Measurements from ENCODE around the gene DCPS.
A peak's percentile ranks its signal among the peaks of the same experiment; 100 is the strongest.

The DCPS gene

DNA sequence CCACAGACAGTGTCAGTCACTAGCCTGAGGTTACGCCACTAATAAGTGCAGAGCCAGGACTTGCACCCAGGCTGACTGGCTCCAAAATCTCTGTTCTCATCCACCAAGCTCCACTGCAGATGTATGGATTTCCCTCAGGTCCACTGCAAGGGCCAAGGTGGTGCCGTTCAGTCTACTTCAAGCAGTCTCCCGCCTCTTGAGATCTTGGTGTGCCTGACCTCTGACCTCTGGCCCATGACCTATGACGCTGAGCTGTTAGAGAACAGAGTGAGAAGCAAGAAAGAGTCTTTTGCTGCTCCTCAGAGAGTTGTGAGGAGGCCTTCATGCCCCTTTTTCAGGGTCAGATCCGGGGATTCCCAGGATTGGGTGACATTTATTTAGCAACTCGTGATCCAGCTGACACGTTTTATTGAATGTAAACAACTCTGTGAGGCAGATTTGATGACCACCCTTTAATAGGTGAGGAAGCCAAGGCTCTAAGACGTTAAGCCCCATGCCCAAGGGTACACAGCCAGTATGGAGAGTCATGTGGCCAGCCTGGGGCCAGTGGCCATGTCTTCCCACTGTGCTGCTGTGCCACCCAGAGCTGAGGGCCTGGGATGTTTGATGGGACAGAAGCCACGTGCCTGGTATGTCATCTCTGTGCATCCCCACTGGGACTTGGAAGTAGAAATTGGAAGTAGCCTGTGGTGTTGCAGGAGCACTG, 25.2 kb downstream of the DCPS start:
- no peak for ATAC-seq
- Mint-ChIP-seq H3K4me1 (peaks cover 22% of the 10 kb centered on the region), H3K27ac (no peak overlapping the region), H3K9me3 (no peaks in the 10 kb centered on the region), H3K27me3 (no peaks in the 10 kb centered on the region), H3K4me3 (no peak overlapping the region), H3K36me3 (ENCODE audit: low read depth) (peaks cover 4% of the 10 kb centered on the region)
- DNase-seq = no peak

DNA sequence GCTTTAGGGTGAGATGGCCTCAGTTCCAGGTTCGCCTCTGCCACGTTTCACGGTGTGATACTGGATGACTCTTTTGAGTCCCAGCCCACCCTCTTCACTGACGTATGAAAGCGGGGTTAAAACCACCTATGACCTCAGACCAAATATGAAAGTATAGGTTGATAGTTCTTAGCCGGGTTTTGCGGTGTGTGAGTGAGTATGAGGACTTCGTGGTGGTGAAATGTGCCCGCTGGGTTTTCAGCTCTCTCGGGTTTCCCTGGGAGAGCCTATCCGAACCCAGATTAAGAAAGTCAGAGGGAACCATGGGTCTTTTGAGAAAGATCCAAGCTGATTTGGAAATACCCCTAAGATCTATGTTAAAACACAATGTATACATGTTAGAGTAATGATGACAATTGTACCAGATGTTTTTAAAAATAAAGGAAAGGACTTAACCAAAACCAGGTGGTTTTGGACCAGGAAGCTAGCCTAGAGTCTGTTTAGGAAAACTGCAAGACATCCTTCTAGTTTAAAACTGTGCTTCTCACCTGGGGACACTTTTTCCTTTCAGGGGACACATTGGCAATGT, 25.9 kb downstream of the DCPS start:
- Mint-ChIP-seq H3K27me3 (no peaks in the 10 kb centered on the region), H3K4me3 (no peak overlapping the region), H3K4me1 (peaks cover 22% of the 10 kb centered on the region), H3K36me3 (ENCODE audit: low read depth) (peaks cover 4% of the 10 kb centered on the region), H3K9me3 (no peaks in the 10 kb centered on the region), H3K27ac (peak overlapping the region; percentile 43)
- ATAC-seq (peak; percentile 45), DNase-seq (no peak)

DNA sequence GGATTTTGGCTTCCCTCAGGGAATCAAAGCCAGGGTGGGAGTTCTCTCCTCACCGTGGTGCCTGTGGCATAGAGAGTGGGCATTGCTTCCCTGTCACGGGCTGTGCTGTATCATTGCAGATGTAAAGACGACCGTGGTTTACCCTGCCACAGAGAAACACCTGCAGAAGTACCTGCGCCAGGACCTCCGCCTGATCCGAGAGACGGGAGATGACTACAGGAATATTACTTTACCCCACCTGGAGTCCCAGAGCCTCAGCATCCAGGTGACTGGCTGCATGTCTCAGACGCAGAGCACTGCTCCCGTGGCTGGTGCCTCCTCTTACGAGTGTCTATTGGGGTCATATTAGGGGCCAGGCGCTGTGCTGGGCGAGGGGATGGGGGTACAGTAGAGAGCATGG, 27.4 kb downstream of the DCPS start:
- no peak overlapping the region for H3K27ac Mint-ChIP-seq
- H3K36me3 Mint-ChIP-seq (ENCODE audit: low read depth) = peaks cover 7% of the 10 kb centered on the region
- peaks cover 25% of the 10 kb centered on the region for H3K4me1 Mint-ChIP-seq
- ATAC-seq (no peak), DNase-seq (no peak)
- H3K9me3 Mint-ChIP-seq = no peaks in the 10 kb centered on the region
- no peak overlapping the region for H3K4me3 Mint-ChIP-seq
- H3K27me3 Mint-ChIP-seq = no peaks in the 10 kb centered on the region

DNA sequence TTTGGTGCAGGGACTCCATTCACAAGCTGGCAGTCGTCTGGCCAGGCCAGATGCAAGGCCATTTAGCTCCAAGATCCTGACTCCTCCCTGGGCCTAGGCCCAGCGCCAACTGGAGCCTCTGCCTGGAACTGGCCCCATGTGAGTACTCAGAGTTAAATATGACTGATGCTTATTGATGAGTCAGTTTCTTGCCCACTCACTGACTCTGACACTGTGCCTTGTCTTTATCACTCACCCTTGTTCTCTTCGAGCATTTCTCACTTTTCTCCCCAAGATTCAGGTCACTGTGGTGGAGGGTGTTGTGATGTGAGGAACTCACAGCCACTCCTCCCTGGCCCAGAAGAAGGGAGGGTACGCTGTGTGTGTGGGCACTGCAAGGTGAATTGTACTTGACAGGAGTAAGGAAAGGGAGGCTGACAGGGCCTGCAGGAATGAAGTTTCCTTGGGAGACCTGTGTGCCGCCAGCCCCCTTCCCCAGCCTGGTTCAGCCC, 28.4 kb downstream of the DCPS start:
- H3K27ac Mint-ChIP-seq = no peak overlapping the region
- H3K36me3 Mint-ChIP-seq (ENCODE audit: low read depth) = peaks cover 8% of the 10 kb centered on the region
- no peaks in the 10 kb centered on the region for H3K27me3 Mint-ChIP-seq
- DNase-seq (no peak), ATAC-seq (peak; percentile 85)
- peaks cover 25% of the 10 kb centered on the region for H3K4me1 Mint-ChIP-seq
- no peaks in the 10 kb centered on the region for H3K9me3 Mint-ChIP-seq
- no peak overlapping the region for H3K4me3 Mint-ChIP-seq

DNA sequence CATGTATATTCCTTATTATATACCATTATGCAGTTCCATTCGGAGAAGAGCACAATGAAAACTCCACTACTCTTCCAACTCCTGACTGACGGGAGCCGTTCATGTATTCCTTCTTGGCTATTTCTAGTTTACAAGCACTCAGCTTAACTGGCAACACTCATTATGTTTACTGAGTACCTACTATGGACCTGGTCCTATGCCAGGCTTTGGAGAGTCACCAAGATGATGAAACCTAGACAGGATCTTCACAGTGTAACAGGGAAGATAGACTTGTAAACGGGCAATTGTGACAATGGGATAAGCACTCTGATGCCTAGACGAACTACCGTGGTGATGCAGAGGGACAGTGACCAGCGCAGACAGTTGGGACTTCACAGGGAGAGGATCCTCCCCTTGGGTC, 29.3 kb downstream of the DCPS start:
- no peaks in the 10 kb centered on the region for H3K27me3 Mint-ChIP-seq
- no peak for ATAC-seq
- H3K4me1 Mint-ChIP-seq = peaks cover 25% of the 10 kb centered on the region
- H3K9me3 Mint-ChIP-seq = no peaks in the 10 kb centered on the region
- H3K36me3 Mint-ChIP-seq (ENCODE audit: low read depth) = peaks cover 8% of the 10 kb centered on the region
- H3K27ac Mint-ChIP-seq = no peak overlapping the region
- DNase-seq = no peak
- no peak overlapping the region for H3K4me3 Mint-ChIP-seq

DNA sequence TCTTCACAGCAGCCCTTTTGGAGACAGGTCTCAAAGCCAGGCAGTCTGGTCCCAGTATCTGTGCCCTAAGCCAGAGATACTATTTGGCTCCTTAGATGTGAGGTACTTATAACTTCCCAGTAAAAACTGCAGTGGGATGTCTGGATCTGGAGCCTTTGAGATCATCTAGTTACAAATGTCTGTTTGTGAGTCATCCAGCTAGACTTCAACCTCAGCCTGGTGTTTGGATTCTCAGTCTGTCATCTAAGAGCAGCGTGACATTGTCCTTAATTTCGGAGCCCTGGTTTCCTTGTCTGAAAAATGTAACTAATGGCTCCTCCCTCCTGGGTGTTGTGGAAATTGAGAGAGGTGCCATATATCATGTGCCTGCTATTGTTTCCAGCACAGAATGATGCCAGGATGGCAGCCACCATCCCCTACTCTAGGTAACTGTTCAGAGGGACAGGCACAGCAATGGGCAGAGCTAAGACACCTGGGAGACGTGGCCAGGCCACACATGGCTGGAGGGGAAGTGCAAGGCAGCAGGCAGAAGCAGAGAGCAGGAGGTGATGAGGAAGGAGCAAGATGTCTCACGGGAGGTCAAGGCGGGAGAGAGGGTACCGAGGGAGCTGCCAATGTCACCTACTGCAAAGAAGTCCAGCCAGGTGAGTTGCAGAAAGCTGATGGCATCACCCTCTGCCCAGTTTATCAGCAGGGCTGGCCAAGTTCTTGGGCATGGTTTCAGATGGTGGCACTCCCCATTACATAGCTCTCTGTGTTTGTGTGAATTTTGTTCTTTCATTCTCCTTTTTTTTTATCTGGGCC, 31.0 kb downstream of the DCPS start:
- H3K9me3 Mint-ChIP-seq = no peaks in the 10 kb centered on the region
- ATAC-seq (no peak), DNase-seq (no peak)
- peaks cover 13% of the 10 kb centered on the region for H3K36me3 Mint-ChIP-seq (ENCODE audit: low read depth)
- H3K4me1 Mint-ChIP-seq = peaks cover 15% of the 10 kb centered on the region
- no peak overlapping the region for H3K27ac Mint-ChIP-seq
- H3K4me3 Mint-ChIP-seq = no peak overlapping the region
- no peaks in the 10 kb centered on the region for H3K27me3 Mint-ChIP-seq

DNA sequence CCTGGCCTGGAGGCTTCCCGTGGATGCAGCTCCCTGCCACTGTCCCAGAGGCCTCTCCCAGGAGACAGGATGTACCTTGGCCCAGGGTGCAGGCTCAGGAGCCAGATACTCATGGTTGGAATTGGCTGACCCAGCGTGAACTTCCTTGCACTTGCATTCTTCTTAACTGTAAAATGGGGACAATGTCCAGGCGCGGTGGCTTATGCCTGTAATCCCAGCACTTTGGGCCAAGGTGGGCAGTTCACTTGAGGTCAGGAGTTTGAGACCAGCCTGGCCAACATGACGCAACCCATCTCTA, 31.6 kb downstream of the DCPS start:
- Mint-ChIP-seq H3K27ac (no peak overlapping the region), H3K4me1 (peaks cover 14% of the 10 kb centered on the region), H3K36me3 (ENCODE audit: low read depth) (peaks cover 13% of the 10 kb centered on the region), H3K9me3 (no peaks in the 10 kb centered on the region), H3K27me3 (no peaks in the 10 kb centered on the region), H3K4me3 (no peak overlapping the region)
- ATAC-seq (no peak), DNase-seq (no peak)

DNA sequence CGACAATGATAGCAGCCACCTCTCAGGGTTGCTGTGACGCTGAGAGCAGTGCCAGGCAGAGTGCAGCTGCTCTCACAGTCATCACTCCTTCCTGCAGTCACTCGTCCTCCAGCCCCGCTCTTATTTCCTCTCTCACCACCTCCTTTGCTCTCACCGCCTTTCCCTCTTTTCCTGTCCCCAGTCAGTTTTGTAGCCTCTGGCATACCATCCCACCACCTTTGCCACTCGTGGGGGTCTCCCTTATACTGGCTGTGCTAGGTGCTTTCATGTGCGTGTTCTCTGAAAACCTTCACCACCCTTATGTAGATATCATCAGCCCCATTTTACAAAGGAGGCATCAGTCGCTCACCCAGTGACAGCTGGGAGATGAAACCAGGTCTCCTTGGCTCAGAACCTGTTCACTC, 32.3 kb downstream of the DCPS start:
- H3K36me3 Mint-ChIP-seq (ENCODE audit: low read depth) = peaks cover 13% of the 10 kb centered on the region
- no peaks in the 10 kb centered on the region for H3K27me3 Mint-ChIP-seq
- no peaks in the 10 kb centered on the region for H3K9me3 Mint-ChIP-seq
- H3K27ac Mint-ChIP-seq = no peak overlapping the region
- H3K4me3 Mint-ChIP-seq = no peak overlapping the region
- no peak for ATAC-seq
- H3K4me1 Mint-ChIP-seq = peaks cover 14% of the 10 kb centered on the region
- DNase-seq = no peak

DNA sequence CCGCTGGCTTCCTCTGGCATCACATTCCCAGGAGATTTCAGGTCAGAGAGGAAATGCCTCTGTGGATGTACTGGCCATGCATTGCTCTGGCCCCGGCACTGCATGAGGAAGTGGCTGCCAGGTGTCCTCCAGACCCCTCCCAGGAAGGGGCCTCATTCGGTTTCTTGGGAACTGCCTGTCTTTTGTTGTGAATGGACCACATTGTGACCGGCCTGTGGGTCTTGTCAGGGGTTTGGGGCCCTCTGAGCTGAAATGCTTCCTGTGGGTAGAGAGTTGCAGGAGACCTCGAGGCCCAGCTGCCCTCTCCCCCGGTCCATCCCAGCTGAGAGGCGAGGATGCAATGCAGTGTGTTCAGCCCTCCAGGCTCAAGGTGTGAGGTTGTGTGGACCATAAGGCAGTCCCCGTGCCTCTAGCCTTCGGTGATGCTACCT, 32.8 kb downstream of the DCPS start:
- DNase-seq (no peak), ATAC-seq (no peak)
- Mint-ChIP-seq H3K9me3 (no peaks in the 10 kb centered on the region), H3K36me3 (ENCODE audit: low read depth) (peaks cover 13% of the 10 kb centered on the region), H3K27ac (no peak overlapping the region), H3K4me1 (peaks cover 16% of the 10 kb centered on the region), H3K4me3 (no peak overlapping the region), H3K27me3 (no peaks in the 10 kb centered on the region)

DNA sequence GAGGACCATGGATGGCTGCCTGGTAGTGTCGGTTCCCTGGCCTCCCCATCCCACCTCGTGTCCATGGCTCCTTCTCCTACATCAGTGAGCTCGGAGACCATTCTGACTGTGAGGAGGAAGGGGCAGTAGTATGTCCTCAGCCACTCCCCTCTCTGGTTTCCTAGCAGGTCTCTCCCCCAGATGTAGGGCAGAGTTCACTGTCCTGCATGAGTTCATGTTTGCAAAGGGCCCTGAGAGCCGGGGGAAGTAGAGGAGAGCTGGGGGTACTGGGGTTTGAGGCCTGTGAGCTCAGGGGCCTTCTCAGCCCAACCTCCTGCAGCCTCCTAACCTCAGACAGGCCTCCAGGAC, 33.2 kb downstream of the DCPS start:
- ATAC-seq (no peak), DNase-seq (no peak)
- H3K4me1 Mint-ChIP-seq = peaks cover 19% of the 10 kb centered on the region
- no peak overlapping the region for H3K27ac Mint-ChIP-seq
- no peak overlapping the region for H3K4me3 Mint-ChIP-seq
- H3K9me3 Mint-ChIP-seq = no peaks in the 10 kb centered on the region
- no peaks in the 10 kb centered on the region for H3K27me3 Mint-ChIP-seq
- peaks cover 14% of the 10 kb centered on the region for H3K36me3 Mint-ChIP-seq (ENCODE audit: low read depth)

DNA sequence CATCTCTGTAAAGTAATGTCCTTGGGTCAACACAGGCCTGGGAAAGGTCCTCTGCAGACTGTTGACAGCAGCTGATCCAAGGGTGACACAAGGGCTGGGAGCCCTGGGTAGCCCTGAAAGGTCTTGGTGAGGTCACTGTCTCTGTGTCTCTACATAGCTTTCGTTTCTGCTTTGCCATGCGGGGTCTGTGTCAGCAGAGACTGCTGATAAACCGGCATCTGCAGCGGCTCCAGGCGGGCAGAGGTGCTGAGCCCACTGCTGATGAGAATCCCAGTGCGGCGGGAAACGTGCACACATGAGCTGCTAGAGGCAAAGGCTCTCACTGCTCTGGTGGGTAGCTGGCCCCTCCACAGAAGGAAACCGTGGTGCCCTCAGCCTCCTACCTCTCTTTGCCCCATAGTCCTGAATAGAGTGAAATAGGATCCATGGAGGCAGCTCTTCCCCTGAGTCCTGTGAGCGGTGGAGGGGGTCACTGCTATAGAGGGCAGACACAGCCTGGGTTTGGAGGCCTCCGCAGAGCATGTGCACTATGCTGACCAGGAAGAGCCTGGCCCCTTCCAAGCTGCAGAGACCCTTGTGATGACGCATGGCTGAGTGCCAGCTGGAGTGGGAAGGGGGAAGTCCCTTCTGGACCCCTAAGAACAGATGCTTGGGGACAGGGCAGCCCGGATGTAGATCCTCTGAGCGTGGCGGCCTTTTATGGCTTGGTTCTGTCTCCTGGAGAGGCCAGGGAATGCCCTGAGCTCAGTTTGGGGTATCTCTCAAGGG, 33.8 kb downstream of the DCPS start:
- ATAC-seq (no peak), DNase-seq (no peak)
- Mint-ChIP-seq H3K4me3 (no peak overlapping the region), H3K4me1 (peaks cover 19% of the 10 kb centered on the region), H3K36me3 (ENCODE audit: low read depth) (peaks cover 13% of the 10 kb centered on the region), H3K9me3 (no peaks in the 10 kb centered on the region), H3K27me3 (no peaks in the 10 kb centered on the region), H3K27ac (no peak overlapping the region)

DNA sequence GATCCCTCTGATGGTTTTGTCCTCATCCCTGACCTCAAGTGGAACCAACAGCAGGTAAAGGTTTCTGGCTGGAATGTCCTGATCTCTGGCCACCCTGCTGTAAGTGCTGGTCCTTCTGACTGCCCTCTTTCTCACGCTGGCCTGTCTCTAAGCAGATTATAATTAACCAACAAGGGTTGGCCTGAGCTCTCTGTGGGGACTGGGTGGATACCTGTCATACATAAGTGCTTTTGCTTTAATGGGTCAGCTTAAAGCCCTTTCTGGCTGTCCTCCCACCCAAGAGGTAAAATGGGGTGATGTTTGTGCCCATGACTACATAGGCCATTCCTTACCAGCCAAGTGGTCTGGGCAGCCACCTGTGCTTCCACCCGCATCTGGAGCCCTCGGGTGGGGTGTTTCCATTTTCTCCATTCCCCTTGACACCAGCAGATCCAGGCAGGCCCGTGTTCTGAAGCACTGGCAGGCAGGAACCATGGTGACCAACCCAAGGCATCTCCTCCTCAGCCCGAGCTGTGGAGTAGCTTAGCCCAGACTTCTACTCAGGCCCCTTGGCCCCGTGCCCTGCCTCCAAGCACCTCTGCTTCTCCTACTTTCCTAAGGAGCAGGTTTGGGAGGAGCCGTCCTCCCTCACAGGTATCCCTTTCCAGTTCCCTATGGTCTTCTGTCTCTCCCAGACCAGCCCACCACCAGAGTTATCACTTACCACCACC, 34.6 kb downstream of the DCPS start:
- no peak overlapping the region for H3K27ac Mint-ChIP-seq
- H3K27me3 Mint-ChIP-seq = no peaks in the 10 kb centered on the region
- H3K9me3 Mint-ChIP-seq = no peaks in the 10 kb centered on the region
- peaks cover 18% of the 10 kb centered on the region for H3K4me1 Mint-ChIP-seq
- ATAC-seq (no peak), DNase-seq (no peak)
- H3K4me3 Mint-ChIP-seq = no peak overlapping the region
- peaks cover 14% of the 10 kb centered on the region for H3K36me3 Mint-ChIP-seq (ENCODE audit: low read depth)

DNA sequence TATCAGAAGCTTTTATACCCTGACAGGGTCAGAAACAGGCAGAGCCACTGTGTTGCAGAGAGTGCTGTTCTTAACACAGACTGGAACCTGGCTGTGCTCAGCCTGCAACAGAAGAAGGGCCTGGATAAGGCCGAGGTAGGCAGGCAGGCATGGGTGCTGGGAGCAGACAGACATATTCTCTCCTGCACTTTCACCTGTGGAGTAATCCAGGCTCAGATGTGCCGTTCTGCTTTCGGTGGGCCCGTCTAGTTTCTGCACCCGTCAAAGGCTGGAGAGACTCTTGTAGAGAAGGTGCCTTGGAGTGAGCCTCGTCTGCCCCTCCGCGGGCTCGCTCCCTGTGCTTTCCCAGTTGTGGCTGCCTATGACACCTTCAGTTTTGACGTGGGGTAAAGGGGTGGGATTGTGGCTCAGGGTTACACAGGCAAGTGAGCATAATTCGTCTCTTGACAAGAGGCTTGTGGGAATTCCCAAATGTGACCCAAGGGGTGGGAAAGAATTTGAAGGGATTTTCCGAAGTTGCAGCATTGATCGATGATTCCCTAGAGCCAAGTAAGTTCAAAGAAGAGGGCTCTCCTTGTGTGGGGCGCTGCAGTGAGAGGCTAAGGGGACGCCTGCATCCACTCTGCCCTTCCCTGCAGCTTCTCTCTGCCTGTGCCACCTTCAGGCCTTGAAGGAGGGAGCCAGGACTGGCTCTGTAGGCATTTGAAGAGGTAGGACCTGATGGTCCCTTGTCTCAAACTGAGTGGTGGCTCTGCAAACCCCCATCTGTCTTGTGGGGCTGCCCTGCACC, 35.4 kb downstream of the DCPS start:
- Mint-ChIP-seq H3K4me3 (no peak overlapping the region), H3K36me3 (ENCODE audit: low read depth) (peaks cover 16% of the 10 kb centered on the region), H3K27me3 (no peaks in the 10 kb centered on the region), H3K27ac (no peak overlapping the region), H3K9me3 (no peaks in the 10 kb centered on the region), H3K4me1 (peaks cover 18% of the 10 kb centered on the region)
- no peak for DNase-seq
- ATAC-seq = no peak

Data from activated naive CD8-positive, alpha-beta T cell treated with anti-CD3 and anti-CD28 coated beads, Interleukin-2, amount 50 U/mL, for 24 hours (primary cell).